ENCODE measurements around the gene SLC26A9.

The SLC26A9 gene

DNA sequence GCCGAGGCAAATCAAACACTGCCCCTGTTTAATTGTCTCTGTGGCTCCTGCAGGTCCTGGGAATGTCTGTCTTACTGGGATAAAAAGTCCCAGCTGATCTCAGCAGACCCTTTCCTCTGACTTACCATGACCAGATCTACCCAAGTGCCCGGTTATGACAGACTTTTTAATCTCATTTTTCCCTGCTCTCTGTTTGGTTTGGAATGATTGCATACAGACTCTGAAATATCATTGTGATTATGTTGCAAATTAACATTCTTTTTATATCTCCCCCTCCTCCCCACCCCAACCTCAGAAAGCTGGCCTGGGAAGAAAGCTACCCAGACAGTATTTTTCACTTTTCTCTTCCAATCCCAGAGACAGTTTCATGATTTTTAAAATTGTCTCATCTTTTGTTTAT is 43.6 kb upstream of the SLC26A9 start:
- TF ChIP-seq, protein P1, sequence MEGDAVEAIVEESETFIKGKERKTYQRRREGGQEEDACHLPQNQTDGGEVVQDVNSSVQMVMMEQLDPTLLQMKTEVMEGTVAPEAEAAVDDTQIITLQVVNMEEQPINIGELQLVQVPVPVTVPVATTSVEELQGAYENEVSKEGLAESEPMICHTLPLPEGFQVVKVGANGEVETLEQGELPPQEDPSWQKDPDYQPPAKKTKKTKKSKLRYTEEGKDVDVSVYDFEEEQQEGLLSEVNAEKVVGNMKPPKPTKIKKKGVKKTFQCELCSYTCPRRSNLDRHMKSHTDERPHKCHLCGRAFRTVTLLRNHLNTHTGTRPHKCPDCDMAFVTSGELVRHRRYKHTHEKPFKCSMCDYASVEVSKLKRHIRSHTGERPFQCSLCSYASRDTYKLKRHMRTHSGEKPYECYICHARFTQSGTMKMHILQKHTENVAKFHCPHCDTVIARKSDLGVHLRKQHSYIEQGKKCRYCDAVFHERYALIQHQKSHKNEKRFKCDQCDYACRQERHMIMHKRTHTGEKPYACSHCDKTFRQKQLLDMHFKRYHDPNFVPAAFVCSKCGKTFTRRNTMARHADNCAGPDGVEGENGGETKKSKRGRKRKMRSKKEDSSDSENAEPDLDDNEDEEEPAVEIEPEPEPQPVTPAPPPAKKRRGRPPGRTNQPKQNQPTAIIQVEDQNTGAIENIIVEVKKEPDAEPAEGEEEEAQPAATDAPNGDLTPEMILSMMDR (conservative IDR thresholded peaks at IDR 0.05; ENCODE audit: control insufficient read depth, insufficient read depth, low read depth, low read length), result no peak
- DNase-seq (ENCODE audit: low read depth), result no peak
- no peak overlapping the region for H3K4me3 ChIP-seq (ENCODE audit: control insufficient read depth, low read depth, low read length)

- TF ChIP-seq, protein P1 (conservative IDR thresholded peaks at IDR 0.05; ENCODE audit: control insufficient read depth, insufficient read depth, low read depth, low read length), result no peak
- no peak overlapping the region for H3K4me3 ChIP-seq (ENCODE audit: control insufficient read depth, low read depth, low read length)
Measured at GRCh38 chr1:205986292-205986691, 43.0 kb upstream of the SLC26A9 start.

DNA sequence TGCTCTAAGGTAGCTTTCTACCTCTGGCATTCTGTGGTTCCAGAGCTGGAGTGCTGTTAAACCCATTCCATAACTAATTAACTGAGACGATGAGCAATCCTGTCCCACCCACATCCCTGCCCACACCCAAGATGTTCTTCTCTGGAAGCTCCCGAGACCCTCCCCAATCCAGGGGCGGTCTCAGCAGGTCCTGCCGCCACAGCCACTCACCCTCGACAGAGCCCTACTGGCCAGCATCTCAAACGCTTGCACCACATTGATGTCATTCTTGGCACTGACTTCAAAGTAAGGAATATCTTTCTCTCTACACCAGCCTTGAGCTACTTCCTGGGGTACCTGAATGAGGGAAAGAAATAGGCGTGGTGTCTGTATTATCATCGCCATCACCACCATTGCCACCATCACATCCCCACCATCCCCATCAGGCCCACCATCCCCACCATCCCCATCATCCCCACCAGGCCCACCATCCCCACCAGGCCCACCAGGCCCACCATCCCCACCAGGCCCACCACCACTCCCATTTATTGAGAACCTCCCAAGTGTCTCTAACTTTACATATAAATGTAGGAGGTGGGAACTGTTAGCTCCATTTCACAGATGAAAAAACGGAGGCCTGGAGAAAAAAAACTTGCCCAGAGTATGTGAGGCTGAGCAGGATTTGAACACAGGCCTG is 42.2 kb upstream of the SLC26A9 start:
- DNase-seq (ENCODE audit: low read depth), result peak; percentile 26
- no peak overlapping the region for H3K4me3 ChIP-seq (ENCODE audit: control insufficient read depth, low read depth, low read length)

More at GRCh38 chr1:205986292-205986691, 43.0 kb upstream of the SLC26A9 start:
- DNase-seq (ENCODE audit: low read depth), result no peak

GRCh38 chr1:205983925-205984725 is 40.9 kb upstream of the SLC26A9 start:
- TF ChIP-seq, protein P1 (conservative IDR thresholded peaks at IDR 0.05; ENCODE audit: control insufficient read depth, insufficient read depth, low read depth, low read length), result peak; percentile 92
- peak; percentile 63 for DNase-seq (ENCODE audit: low read depth)
- H3K4me3 ChIP-seq (ENCODE audit: control insufficient read depth, low read depth, low read length), result no peak overlapping the region

More for the DNA sequence above, 42.2 kb upstream of the SLC26A9 start:
- TF ChIP-seq, protein P1 (conservative IDR thresholded peaks at IDR 0.05; ENCODE audit: control insufficient read depth, insufficient read depth, low read depth, low read length), result no peak

- TF ChIP-seq, protein P1 (conservative IDR thresholded peaks at IDR 0.05; ENCODE audit: control insufficient read depth, insufficient read depth, low read depth, low read length), result no peak
- no peak overlapping the region for H3K4me3 ChIP-seq (ENCODE audit: control insufficient read depth, low read depth, low read length)
- no peak for DNase-seq (ENCODE audit: low read depth)
Measured at GRCh38 chr1:205981257-205981656, 38.0 kb upstream of the SLC26A9 start.

GRCh38 chr1:205980237-205980870 is 37.1 kb upstream of the SLC26A9 start:
- TF ChIP-seq, protein P1 (conservative IDR thresholded peaks at IDR 0.05; ENCODE audit: control insufficient read depth, insufficient read depth, low read depth, low read length), result no peak
- no peak overlapping the region for H3K4me3 ChIP-seq (ENCODE audit: control insufficient read depth, low read depth, low read length)
- DNase-seq (ENCODE audit: low read depth), result no peak

Data from fibroblast of mammary gland (primary cell).